Bronchial epithelial cell (primary cell): Measurements from ENCODE around the gene GARNL3. TPM values are rescaled to one million over a fixed set of nuclear protein-coding genes. Genes with fewer than 3 reads are reported as not detected.

ENCODE experiments used
- DNase-seq: peaks from one replicate; pipeline ENCODE4 v3.0.0-alpha.2; 2010; ENCODE audit warnings: low read depth
- FAIRE-seq: peaks from 2 replicates; lab custom pipeline; 2011; peaks lifted over from hg19 to GRCh38; lab: Jason Lieb, UNC
- H3K27me3 ChIP-seq: 2 replicates; pipeline ENCODE4 v1.5.1; 2011; ENCODE audit warnings: low read length; ENCODE audit not compliant: control insufficient read depth, insufficient read depth
- H3K36me3 ChIP-seq: 2 replicates; pipeline ENCODE4 v1.5.1; 2011; ENCODE audit warnings: low read length; ENCODE audit not compliant: control insufficient read depth, insufficient read depth
- H3K4me3 ChIP-seq: 2 replicates; pipeline ENCODE4 v1.5.1; 2011; ENCODE audit warnings: mild to moderate bottlenecking, low read depth, low read length, control low read depth
- total RNA-seq: library from RNA; depleted of rRNA; stranded (reverse); fragments of >200 nt; gene quantifications from 2 replicates; pipeline ENCODE4 v1.2.1, GENCODE V29; 2014
- TF ChIP-seq, protein P1 (sequence below): IDR thresholded peaks from 2 replicates; pipeline ENCODE4 v1.5.1; 2011; ENCODE audit warnings: mild to moderate bottlenecking, moderate library complexity, low read length, control low read depth, inconsistent platforms; ENCODE audit not compliant: insufficient read depth, severe bottlenecking

GARNL3 gene
- total RNA-seq, 1 donor from 2014 or later, result 2.4 TPM

DNA sequence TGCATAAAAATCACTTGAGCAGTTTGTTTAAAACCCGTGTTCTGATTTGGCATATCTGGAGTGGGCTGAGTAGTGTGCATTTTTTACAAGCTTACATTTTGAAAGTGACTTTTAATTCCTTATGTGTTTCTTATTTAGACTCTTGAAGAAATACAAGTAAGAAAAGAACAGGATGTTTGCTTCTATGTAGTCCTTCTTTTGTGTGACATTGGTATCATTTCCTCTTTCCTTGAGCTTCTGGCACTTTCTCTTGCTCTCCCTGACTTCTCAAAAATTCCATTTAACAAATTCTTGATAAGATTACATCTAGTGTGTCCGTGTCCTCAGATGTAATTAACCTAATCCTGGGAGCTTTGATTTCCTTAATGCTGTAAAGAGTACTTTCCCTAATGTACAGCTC is 12.5 kb downstream of the GARNL3 start:
- FAIRE-seq, result no peak
- TF ChIP-seq, protein P1, sequence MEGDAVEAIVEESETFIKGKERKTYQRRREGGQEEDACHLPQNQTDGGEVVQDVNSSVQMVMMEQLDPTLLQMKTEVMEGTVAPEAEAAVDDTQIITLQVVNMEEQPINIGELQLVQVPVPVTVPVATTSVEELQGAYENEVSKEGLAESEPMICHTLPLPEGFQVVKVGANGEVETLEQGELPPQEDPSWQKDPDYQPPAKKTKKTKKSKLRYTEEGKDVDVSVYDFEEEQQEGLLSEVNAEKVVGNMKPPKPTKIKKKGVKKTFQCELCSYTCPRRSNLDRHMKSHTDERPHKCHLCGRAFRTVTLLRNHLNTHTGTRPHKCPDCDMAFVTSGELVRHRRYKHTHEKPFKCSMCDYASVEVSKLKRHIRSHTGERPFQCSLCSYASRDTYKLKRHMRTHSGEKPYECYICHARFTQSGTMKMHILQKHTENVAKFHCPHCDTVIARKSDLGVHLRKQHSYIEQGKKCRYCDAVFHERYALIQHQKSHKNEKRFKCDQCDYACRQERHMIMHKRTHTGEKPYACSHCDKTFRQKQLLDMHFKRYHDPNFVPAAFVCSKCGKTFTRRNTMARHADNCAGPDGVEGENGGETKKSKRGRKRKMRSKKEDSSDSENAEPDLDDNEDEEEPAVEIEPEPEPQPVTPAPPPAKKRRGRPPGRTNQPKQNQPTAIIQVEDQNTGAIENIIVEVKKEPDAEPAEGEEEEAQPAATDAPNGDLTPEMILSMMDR, result no peak
- no peaks in the 10 kb centered on the region for H3K27me3 ChIP-seq
- H3K4me3 ChIP-seq, result no peak overlapping the region
- H3K36me3 ChIP-seq, result no peaks in the 10 kb centered on the region
- DNase-seq, result no peak

DNA sequence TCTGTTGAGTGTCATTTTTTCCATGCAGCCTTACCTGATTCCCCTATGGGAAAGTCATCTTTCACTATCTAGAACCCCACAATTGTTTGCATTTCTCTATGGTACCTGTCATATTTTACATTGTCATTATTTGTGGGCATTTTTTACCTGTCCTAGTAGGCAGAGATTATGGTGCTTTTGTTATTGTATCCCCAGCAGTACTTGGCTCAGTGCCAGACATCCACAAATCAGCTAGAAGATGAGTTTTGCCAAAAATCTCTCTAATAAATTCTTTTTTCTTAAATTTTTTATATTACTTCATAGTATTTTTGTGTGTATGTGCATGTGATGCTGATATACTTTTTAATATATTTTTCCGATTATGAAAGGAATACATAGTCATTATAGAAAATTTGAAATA is 13.2 kb downstream of the GARNL3 start:
- no peak overlapping the region for H3K4me3 ChIP-seq
- H3K36me3 ChIP-seq, result no peaks in the 10 kb centered on the region
- no peaks in the 10 kb centered on the region for H3K27me3 ChIP-seq
- DNase-seq (no peak), FAIRE-seq (no peak)
- TF ChIP-seq, protein P1, result no peak

GRCh38 chr9:127278372-127278771 is 13.8 kb downstream of the GARNL3 start:
- FAIRE-seq, result no peak
- TF ChIP-seq, protein P1, result no peak
- Histone ChIP-seq H3K4me3 (no peak overlapping the region), H3K27me3 (no peaks in the 10 kb centered on the region), H3K36me3 (no peaks in the 10 kb centered on the region)
- peak; percentile 93 for DNase-seq

DNA sequence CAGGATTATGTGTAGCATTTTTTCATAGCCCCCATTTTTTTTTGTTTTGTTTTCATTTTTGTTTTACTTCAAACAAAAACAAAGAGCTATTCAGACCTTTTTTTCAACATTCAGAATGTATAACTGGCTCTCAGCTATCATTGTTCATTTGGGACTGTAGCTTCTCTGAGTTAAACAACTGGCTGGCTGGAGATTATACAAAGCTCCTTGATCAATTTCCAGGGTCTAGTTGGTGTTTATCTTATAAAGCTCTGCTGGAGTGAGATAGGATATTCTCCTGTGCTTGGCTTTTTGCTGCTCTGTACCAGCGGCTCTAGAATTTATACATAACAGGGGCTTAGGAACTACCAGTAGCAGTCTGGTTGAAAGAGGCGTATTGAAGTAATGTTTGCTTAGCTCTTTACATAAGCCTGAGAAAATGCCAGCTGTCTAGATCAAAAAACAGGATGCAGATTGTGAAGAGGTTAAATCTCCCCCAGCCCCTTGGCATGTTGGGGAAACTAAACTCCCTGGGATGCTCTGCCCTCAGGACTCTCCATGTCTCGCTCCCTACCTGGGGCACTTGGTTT is 15.2 kb downstream of the GARNL3 start:
- H3K4me3 ChIP-seq, result no peak overlapping the region
- TF ChIP-seq, protein P1, result no peak
- no peaks in the 10 kb centered on the region for H3K36me3 ChIP-seq
- FAIRE-seq (peak; percentile 28), DNase-seq (no peak)
- H3K27me3 ChIP-seq, result no peaks in the 10 kb centered on the region

DNA sequence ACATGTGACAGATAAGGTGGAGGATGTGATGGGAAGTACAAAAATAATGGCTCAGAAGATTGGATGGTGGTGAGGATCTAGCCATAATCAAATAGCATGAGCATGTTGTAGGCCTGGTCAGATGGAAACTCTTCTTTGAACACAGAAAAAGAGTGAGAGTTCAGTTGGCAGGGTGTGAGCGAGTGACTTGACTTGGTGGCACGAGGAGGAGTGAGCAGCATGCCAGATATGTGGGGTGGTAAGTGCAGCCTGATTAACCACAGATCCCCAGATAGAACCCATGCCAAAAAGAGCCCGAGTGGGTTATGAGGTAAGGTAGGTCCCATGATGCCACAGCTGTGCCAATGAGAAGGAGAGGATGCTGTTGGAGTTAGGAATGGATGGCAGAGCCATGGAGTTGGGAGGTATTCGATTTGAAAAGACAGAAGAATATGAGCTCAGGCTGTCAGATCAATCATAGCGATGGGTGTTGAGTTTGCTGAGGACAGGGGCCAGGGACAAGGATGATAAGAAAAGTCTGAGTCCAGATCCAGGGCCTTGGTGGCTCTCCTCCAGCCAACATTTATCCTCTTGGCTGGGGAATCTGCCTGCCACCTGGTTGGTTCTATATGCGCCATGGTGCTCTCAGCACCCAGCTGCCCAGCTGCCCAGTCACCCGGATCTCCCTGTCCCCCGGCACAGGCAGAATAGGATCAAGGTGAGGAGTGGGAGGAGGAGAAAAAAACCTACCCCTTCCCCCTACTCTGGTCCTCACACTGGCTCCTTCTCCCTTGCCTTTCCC is 16.5 kb downstream of the GARNL3 start:
- Histone ChIP-seq H3K4me3 (no peak overlapping the region), H3K27me3 (no peaks in the 10 kb centered on the region), H3K36me3 (no peaks in the 10 kb centered on the region)
- no peak for FAIRE-seq
- DNase-seq, result no peak
- TF ChIP-seq, protein P1, result no peak

- no peaks in the 10 kb centered on the region for H3K36me3 ChIP-seq
- no peak for DNase-seq
These were observed 17.3 kb downstream of the GARNL3 start for GRCh38 chr9:127281891-127282290.

More at GRCh38 chr9:127281891-127282290, 17.3 kb downstream of the GARNL3 start:
- no peak overlapping the region for H3K4me3 ChIP-seq
- FAIRE-seq, result no peak
- TF ChIP-seq, protein P1, result no peak
- H3K27me3 ChIP-seq, result no peaks in the 10 kb centered on the region
